Endothelial cell of umbilical vein (primary cell): ENCODE results near the gene PSTPIP1. TPM values are rescaled to one million over a fixed set of nuclear protein-coding genes. Genes with fewer than 3 reads are reported as not detected.

ENCODE experiments used
- BruUV-seq: library from RNA; stranded (reverse); fragments of 400-500 nt; replicated peaks from 2 replicates; lab custom pipeline; 2021; lab: Mats Ljungman, UMichigan
- CTCF ChIA-PET: fragments of 300-600, 350-600 bp; sonication (Branson Sonifier 250); formaldehyde crosslinking; loops from one replicate; lab custom pipeline; 2021; ENCODE audit warnings: antibody characterized with exemption, inconsistent platforms; lab: Charles Lee
- POLR2A ChIA-PET: fragments of 300-600, 350-600 bp; sonication (Branson Sonifier 250); formaldehyde crosslinking; loops from one replicate; lab custom pipeline; 2021; ENCODE audit warnings: antibody characterized with exemption, inconsistent platforms; lab: Charles Lee
- DNase-seq: peaks from one replicate; pipeline ENCODE4 v3.0.0-alpha.2; 2011; ENCODE audit warnings: low read depth, low spot score
- FAIRE-seq: peaks from 2 replicates; lab custom pipeline; 2011; peaks lifted over from hg19 to GRCh38; lab: Jason Lieb, UNC
- H2AFZ ChIP-seq: 2 replicates; pipeline ENCODE4 v1.6.0; 2012; ENCODE audit warnings: low read depth, low read length, control low read depth, inconsistent platforms
- H3K27ac ChIP-seq: 2 replicates; pipeline ENCODE4 v1.5.1; 2011; ENCODE audit warnings: low read depth, mild to moderate bottlenecking, control low read depth, low read length, moderate library complexity; ENCODE audit not compliant: insufficient read depth
- H3K27me3 ChIP-seq, 2 experiments: 2 replicates each; pipeline versions ENCODE4 v1.6.0 to v1.6.1; 2011; ENCODE audit warnings: low read length in 2 of 2, mixed read lengths in 1 of 2; ENCODE audit not compliant: control insufficient read depth in 2 of 2, insufficient read depth in 2 of 2
- H3K36me3 ChIP-seq, 2 experiments: 2 replicates in 1 of 2; 3 replicates in 1 of 2; pipeline ENCODE4 v1.5.1; 2011; ENCODE audit warnings: low read length in 2 of 2, mild to moderate bottlenecking in 1 of 2, moderate library complexity in 1 of 2; ENCODE audit not compliant: control insufficient read depth in 2 of 2, insufficient read depth in 2 of 2; ENCODE audit errors: extremely low read depth in 1 of 2
- H3K4me1 ChIP-seq: 3 replicates; pipeline ENCODE4 v1.5.1; 2011; ENCODE audit warnings: mild to moderate bottlenecking, low read length; ENCODE audit not compliant: control insufficient read depth, insufficient read depth; ENCODE audit errors: extremely low read depth
- H3K4me2 ChIP-seq: 2 replicates; pipeline ENCODE4 v1.6.1; 2011; ENCODE audit warnings: low read length, control low read depth, mixed read lengths; ENCODE audit not compliant: insufficient read depth
- H3K4me3 ChIP-seq, 3 experiments: fragments of 200-600 bp in 1 of 3; sonication (generic), shearing (Covaris generic) in 1 of 3; replicated peaks in 1 of 3; 2 replicates each; pipeline ENCODE4 v1.5.1; 2011 to 2016; ENCODE audit warnings: control low read depth in 3 of 3, low read length in 3 of 3, mild to moderate bottlenecking in 2 of 3, inconsistent platforms in 1 of 3, low read depth in 1 of 3, moderate library complexity in 1 of 3; ENCODE audit not compliant: insufficient read depth in 1 of 3
- H3K79me2 ChIP-seq: 2 replicates; pipeline ENCODE4 v1.6.0; 2012; ENCODE audit warnings: low read length, inconsistent platforms; ENCODE audit not compliant: control insufficient read depth, insufficient read depth
- H3K9ac ChIP-seq: replicated peaks from 2 replicates; pipeline ENCODE3; 2011; ENCODE audit warnings: low read length, control low read depth; ENCODE audit not compliant: insufficient read depth; ENCODE audit errors: extremely low read depth
- H3K9me1 ChIP-seq: replicated peaks from 3 replicates; pipeline ENCODE4 v1.6.0; 2011; ENCODE audit warnings: mild to moderate bottlenecking, low read length; ENCODE audit not compliant: control insufficient read depth, insufficient read depth; ENCODE audit errors: extremely low read depth
- H3K9me3 ChIP-seq: replicated peaks from 2 replicates; pipeline ENCODE4 v1.5.1; 2012; ENCODE audit warnings: low read length, inconsistent platforms; ENCODE audit not compliant: control insufficient read depth, insufficient read depth
- H4K20me1 ChIP-seq: replicated peaks from 2 replicates; pipeline ENCODE3; 2011; ENCODE audit warnings: mild to moderate bottlenecking, low read length; ENCODE audit not compliant: control insufficient read depth, insufficient read depth; ENCODE audit errors: extremely low read depth
- CTCF ChIP-seq, 2 donors: IDR thresholded peaks; 1 replicate in 1 of 2; 2 replicates in 1 of 2; pipeline ENCODE4 v1.5.1; 2011; ENCODE audit warnings: low read length in 2 of 2, mild to moderate bottlenecking in 2 of 2, moderate library complexity in 2 of 2, control low read depth in 1 of 2, inconsistent platforms in 1 of 2, low read depth in 1 of 2; ENCODE audit not compliant: insufficient read depth in 1 of 2; ENCODE audit errors: extremely low read depth in 1 of 2
- EZH2 ChIP-seq: IDR thresholded peaks from 2 replicates; pipeline ENCODE4 v1.6.1; 2012; ENCODE audit warnings: borderline replicate concordance, low read depth, mild to moderate bottlenecking, moderate library complexity, low read length, inconsistent platforms; ENCODE audit not compliant: severe bottlenecking
- FOS ChIP-seq: IDR thresholded peaks from 2 replicates; pipeline ENCODE4 v1.6.1; 2011; ENCODE audit warnings: mild to moderate bottlenecking, low read length, moderate library complexity, borderline replicate concordance; ENCODE audit not compliant: insufficient read depth
- GATA2 ChIP-seq: IDR thresholded peaks from 2 replicates; pipeline ENCODE4 v1.7.0; 2011; ENCODE audit warnings: low read depth, mild to moderate bottlenecking, moderate library complexity, mixed read lengths, low read length; ENCODE audit not compliant: insufficient read length, insufficient read depth
- JUN ChIP-seq: IDR thresholded peaks from 2 replicates; pipeline ENCODE4 v1.6.1; 2011; ENCODE audit warnings: borderline replicate concordance, low read depth; ENCODE audit not compliant: insufficient read length, insufficient read depth
- MAX ChIP-seq: IDR thresholded peaks from 2 replicates; pipeline ENCODE4 v1.6.1; 2011; ENCODE audit not compliant: insufficient read depth, insufficient read length
- MYC ChIP-seq: IDR thresholded peaks from one replicate; pipeline ENCODE4 v1.6.1; 2011; ENCODE audit warnings: mild to moderate bottlenecking, low read depth, low read length
- POLR2A ChIP-seq: IDR thresholded peaks from 2 replicates; pipeline ENCODE4 v1.6.1; 2012; ENCODE audit warnings: low read depth, mild to moderate bottlenecking, control low read depth, low read length
- POLR2AphosphoS5 ChIP-seq: IDR thresholded peaks from 2 replicates; pipeline ENCODE4 v1.6.1; 2012; ENCODE audit warnings: low read depth, mild to moderate bottlenecking, control low read depth, low read length, moderate library complexity; ENCODE audit not compliant: insufficient read depth
- dilution Hi-C: fragments of 300-500 bp; cut with MboI; formaldehyde crosslinking; loops from one replicate; pipeline ENCODE4 v1.15.0; 2019; ENCODE audit warnings: low sequenced_read_pairs; ENCODE audit not compliant: extremely low pct_ligation_motif_present
- intact Hi-C: fragments of 100-400 bp; cut with micrococcal nuclease; formaldehyde crosslinking; loops from one replicate; pipeline ENCODE4 v1.10.0; 2022
- polyA plus RNA-seq, 4 experiments: library from polyadenylated mRNA; depleted of rRNA in 3 of 4; stranded (reverse) in 3 of 4; unstranded in 1 of 4; fragments of >200 nt; gene quantifications; 2 replicates each; pipeline versions ENCODE4 v1.2.1 to v1.2.3, GENCODE V29; 2011 to 2012; ENCODE audit warnings: missing spikeins in 1 of 4
- total RNA-seq: library from RNA; stranded (reverse); gene quantifications from 2 replicates; pipeline ENCODE4 v1.2.3, GENCODE V29; 2021

The PSTPIP1 gene
- total and polyA plus RNA-seq, 2 donors (not counting 3 experiments of a cell fraction or from before 2014, with no cell fraction given): not detected

- FAIRE-seq (no peak), DNase-seq (no peak)
- H3K9me1 ChIP-seq: no peaks in the 10 kb centered on the region
- intact Hi-C loops (no loop called here), dilution Hi-C loops (no loop called here)
- H3K4me3 ChIP-seq: no peak overlapping the region
- no peaks in the 10 kb centered on the region for H3K27me3 ChIP-seq
- H4K20me1 ChIP-seq: no peaks in the 10 kb centered on the region
- peaks cover 10% of the 10 kb centered on the region for H3K4me1 ChIP-seq
- ChIA-PET CTCF (interaction anchor here (1.0 to 1.4 kb wide), 8 partner anchors 8 to 36 kb away, joined by 3 to 6 read pairs (median 3); no protein-coding TSS in a partner anchor), POLR2A (no interaction called here)
- H3K27ac ChIP-seq: no peak overlapping the region
- H3K9me3 ChIP-seq: no peaks in the 10 kb centered on the region
- H3K36me3 ChIP-seq: no peaks in the 10 kb centered on the region
- H3K79me2 ChIP-seq: no peaks in the 10 kb centered on the region
- H3K9ac ChIP-seq: no peak overlapping the region
- no peak overlapping the region for H2AFZ ChIP-seq
- H3K4me2 ChIP-seq: no peak overlapping the region
- BruUV-seq: no TSS peak
- TF ChIP-seq MAX (no peak), JUN (no peak), MYC (no peak), POLR2AphosphoS5 (no peak), CTCF (IDR thresholded peaks at IDR 0.05; ENCODE audit: extremely low read depth in 1 of 2, insufficient read depth in 1 of 2, low read depth in 1 of 2, low read length in 2 of 2) (no peak), EZH2 (no peak), FOS (no peak), GATA2 (no peak), POLR2A (no peak)
These were observed 3.8 kb downstream of the PSTPIP1 start for GRCh38 chr15:76998663-76999285.
